HG03064 (cell line): ENCODE data around the gene TMEM239.

ENCODE experiments used
- ATAC-seq: cut with Tn5 transposase; IDR thresholded peaks from one replicate; pipeline ENCODE4 v1.9.1; 2021; ENCODE audit warnings: low read depth; ENCODE audit not compliant: unreplicated experiment

TMEM239 gene

GRCh38 chr20:2845607-2846006, 29.4 kb downstream of the TMEM239 start:
- no peak for ATAC-seq

- no peak for ATAC-seq
Measured at GRCh38 chr20:2846698-2847097, 30.5 kb downstream of the TMEM239 start.

GRCh38 chr20:2847802-2848201, 31.6 kb downstream of the TMEM239 start:
- no peak for ATAC-seq

- no peak for ATAC-seq
Measured at GRCh38 chr20:2849529-2849928, 33.4 kb downstream of the TMEM239 start.

- no peak for ATAC-seq
Measured at GRCh38 chr20:2851086-2851485, 34.9 kb downstream of the TMEM239 start.

- ATAC-seq, result no peak
Measured at GRCh38 chr20:2858591-2858990, 42.4 kb downstream of the TMEM239 start.

- ATAC-seq, result no peak
Measured at GRCh38 chr20:2859330-2860121, 43.4 kb downstream of the TMEM239 start.

GRCh38 chr20:2864626-2865025, 48.5 kb downstream of the TMEM239 start:
- no peak for ATAC-seq

- no peak for ATAC-seq
Measured at GRCh38 chr20:2865101-2865500, 48.9 kb downstream of the TMEM239 start.

GRCh38 chr20:2865630-2866029, 49.5 kb downstream of the TMEM239 start:
- no peak for ATAC-seq

GRCh38 chr20:2866236-2866635, 50.1 kb downstream of the TMEM239 start:
- ATAC-seq, result no peak

GRCh38 chr20:2867081-2867864, 51.1 kb downstream of the TMEM239 start:
- ATAC-seq, result no peak
